Stomach (tissue), 9 donors: ENCODE data around the gene SND1. TPM values are rescaled to one million over a fixed set of nuclear protein-coding genes. Genes with fewer than 3 reads are reported as not detected.

Source experiments
- DNase-seq, 2 donors: peaks; one replicate each; pipeline versions ENCODE4 v3.0.0 to v3.0.0-alpha.2; 2013 to 2019
- H3K27ac ChIP-seq, 5 donors: fragments of 200-600 bp in 4 of 5; sonication (generic) in 4 of 5; one replicate each; pipeline ENCODE4 v1.5.1; 2013 to 2019; ENCODE audit warnings: mild to moderate bottlenecking in 1 of 5, moderate library complexity in 1 of 5
- H3K27me3 ChIP-seq, 3 donors: fragments of 200-600 bp; sonication (generic); one replicate each; pipeline ENCODE4 v1.5.1; 2017 to 2019; ENCODE audit warnings: mixed run types in 1 of 3
- H3K36me3 ChIP-seq, 4 donors: fragments of 200-600 bp; sonication (generic); 1 replicate in 3 of 4; 2 replicates in 1 of 4; pipeline ENCODE4 v1.5.1; 2016 to 2019
- H3K4me1 ChIP-seq, 4 donors: fragments of 200-600 bp; sonication (generic); one replicate each; pipeline ENCODE4 v1.5.1; 2016 to 2019
- H3K4me3 ChIP-seq, 4 donors: fragments of 200-600 bp; sonication (generic) in 3 of 4; one replicate each; pipeline ENCODE4 v1.5.1; 2016 to 2019; ENCODE audit warnings: mild to moderate bottlenecking in 1 of 4
- H3K9me3 ChIP-seq, 4 donors: fragments of 200-600 bp; sonication (generic); one replicate each; pipeline ENCODE4 v1.5.1; 2016 to 2019
- CTCF ChIP-seq, 7 experiments: fragments of 450-650 bp in 4 of 7; fragments of 200-600 bp in 3 of 7; sonication (generic) in 3 of 7; IDR thresholded peaks; one replicate each; pipeline ENCODE4 v1.5.1; 2016 to 2019; ENCODE audit warnings: antibody characterized with exemption in 7 of 7, control low read depth in 2 of 7, mild to moderate bottlenecking in 1 of 7
- EP300 ChIP-seq: sonication (generic); formaldehyde crosslinking; IDR thresholded peaks from one replicate; pipeline ENCODE4 v1.6.1; 2017; ENCODE audit warnings: antibody characterized with exemption
- POLR2A ChIP-seq, 4 donors: fragments of 450-650 bp; IDR thresholded peaks; one replicate each; pipeline ENCODE4 v1.6.1; 2016; ENCODE audit warnings: antibody characterized with exemption in 4 of 4, control low read depth in 2 of 4, mild to moderate bottlenecking in 1 of 4, moderate library complexity in 1 of 4
- POLR2AphosphoS5 ChIP-seq, 3 donors: sonication (generic); formaldehyde crosslinking; IDR thresholded peaks; one replicate each; pipeline ENCODE4 v1.6.1; 2016; ENCODE audit warnings: antibody characterized with exemption in 3 of 3
- WGBS, 5 donors: extraction: QIAGEN DNeasy Blood & Tissue Kit in 3 of 5; methylation state at CpG; one replicate each; pipeline versions ENCODE4 v1.1.5 to v1.1.7; 2013 to 2018; 5-methylcytosine and 5-hydroxymethylcytosine counted together
- intact Hi-C: fragments of 100-400 bp; cut with DNase I; formaldehyde crosslinking; loops from one replicate; pipeline ENCODE4 v1.15.1; 2023; ENCODE audit warnings: low total_unique reads
- polyA plus RNA-seq, 3 donors: library from polyadenylated mRNA; stranded (reverse); fragments of 200-250 nt; gene quantifications; one replicate each; pipeline ENCODE4 v1.2.3, GENCODE V29; 2013
- total RNA-seq, 5 donors: library from RNA; depleted of rRNA; stranded (reverse); fragments of >200 nt; gene quantifications; one replicate each; pipeline versions ENCODE4 v1.1.0 to v1.2.3, GENCODE V29; 2014 to 2016
- donor health status: healthy with polysubstance abuse.
- donor health status: Bipolar disorder and iron deficiency.
- donor health status: healthy.

Gene SND1
- total and polyA plus RNA-seq, 8 donors: 63.3 to 799 (median 126) TPM

GRCh38 chr7:127769137-127769536 lies 117.1 kb downstream of the SND1 start:
- Histone ChIP-seq H3K27me3 (no peaks in the 10 kb centered on the region), H3K36me3 (no peaks in the 10 kb centered on the region), H3K9me3 (no peaks in the 10 kb centered on the region), H3K4me3 (no peak overlapping the region), H3K27ac (no peak overlapping the region), H3K4me1 (peaks cover 0 to 34% (median 14%) of the 10 kb centered on the region in 4 donors)
- DNase-seq: no peak
- TF ChIP-seq POLR2A (IDR thresholded peaks at IDR 0.05) (no peak), POLR2AphosphoS5 (IDR thresholded peaks at IDR 0.05) (no peak), EP300 (no peak), CTCF (IDR thresholded peaks at IDR 0.05) (no peak)
- 82 to 92% (median 85%) methylated on average over 4 of the region's 4 CpGs for WGBS, 5 donors
- intact Hi-C loops: no loop called here

- 73 to 77% (median 76%) methylated on average over 4 of the region's 4 CpGs for WGBS, 5 donors
- Histone ChIP-seq H3K27ac (no peak overlapping the region), H3K27me3 (no peaks in the 10 kb centered on the region), H3K4me1 (peaks cover 0 to 34% (median 14%) of the 10 kb centered on the region in 4 donors), H3K9me3 (no peaks in the 10 kb centered on the region), H3K36me3 (no peaks in the 10 kb centered on the region), H3K4me3 (no peak overlapping the region)
- no peak for DNase-seq
- no peak for TF ChIP-seq POLR2A (IDR thresholded peaks at IDR 0.05)
- TF ChIP-seq CTCF (IDR thresholded peaks at IDR 0.05): no peak
- TF ChIP-seq POLR2AphosphoS5 (IDR thresholded peaks at IDR 0.05): no peak
- TF ChIP-seq EP300: no peak
- intact Hi-C loops: no loop called here
Measured at GRCh38 chr7:127769696-127770400, 117.9 kb downstream of the SND1 start.

- no peak for DNase-seq
- Histone ChIP-seq H3K27ac (no peak overlapping the region), H3K27me3 (no peaks in the 10 kb centered on the region), H3K4me3 (no peak overlapping the region), H3K9me3 (no peaks in the 10 kb centered on the region), H3K36me3 (no peaks in the 10 kb centered on the region), H3K4me1 (peaks cover 0 to 34% (median 14%) of the 10 kb centered on the region in 4 donors)
- TF ChIP-seq CTCF (IDR thresholded peaks at IDR 0.05): no peak
- no peak for TF ChIP-seq EP300
- no peak for TF ChIP-seq POLR2A (IDR thresholded peaks at IDR 0.05)
- TF ChIP-seq POLR2AphosphoS5 (IDR thresholded peaks at IDR 0.05): no peak
- intact Hi-C loops: no loop called here
- 54 to 73% (median 65%) methylated on average over 4 of the region's 4 CpGs for WGBS, 5 donors
Measured at GRCh38 chr7:127770885-127771284, 118.9 kb downstream of the SND1 start.

GRCh38 chr7:127771707-127772106 lies 119.7 kb downstream of the SND1 start:
- H3K27me3 ChIP-seq: no peaks in the 10 kb centered on the region
- whole genome bisulfite sequencing, 5 donors: 78 to 94% (median 87%) methylated on average over 5 of the region's 5 CpGs
- H3K27ac ChIP-seq: no peak overlapping the region
- no peak for TF ChIP-seq POLR2AphosphoS5 (IDR thresholded peaks at IDR 0.05)
- no peak for TF ChIP-seq CTCF (IDR thresholded peaks at IDR 0.05)
- no peak for TF ChIP-seq EP300
- no peak for TF ChIP-seq POLR2A (IDR thresholded peaks at IDR 0.05)
- intact Hi-C loops: no loop called here
- peaks cover 0 to 34% (median 13%) of the 10 kb centered on the region in 4 donors for H3K4me1 ChIP-seq
- H3K9me3 ChIP-seq: no peaks in the 10 kb centered on the region
- no peak for DNase-seq
- no peaks in the 10 kb centered on the region for H3K36me3 ChIP-seq
- no peak overlapping the region for H3K4me3 ChIP-seq
